C4-2B (cell line): Measurements from ENCODE around the gene APOL2.

ENCODE experiments used
- CTCF ChIP-seq: fragments of 450-650 bp; conservative IDR thresholded peaks from 2 replicates; pipeline ENCODE4 v1.5.1; 2017; ENCODE audit warnings: mild to moderate bottlenecking
- ZFX ChIP-seq: fragments of 450-650 bp; IDR thresholded peaks from 2 replicates; pipeline ENCODE4 v1.6.1; 2017

GRCh38 chr22:36279219-36279666, 39.9 kb upstream of the APOL2 start:
- TF ChIP-seq CTCF (no peak), ZFX (no peak)
